HL-60 (cell line): ENCODE data around the gene HMCN1.

ENCODE experiments used
- DNase-seq, 2 experiments: peaks; one replicate each; pipeline ENCODE4 v3.0.0-alpha.2; 2010 to 2020; ENCODE audit warnings: low read depth in 1 of 2, low spot score in 1 of 2
- H3K27ac ChIP-seq: fragments of 250-450 bp; sonication (Bioruptor Pico); replicated peaks from 2 replicates; pipeline ENCODE4 v1.5.1; 2020; ENCODE audit warnings: mild to moderate bottlenecking, moderate library complexity
- H3K27me3 ChIP-seq: fragments of 250-450 bp; sonication (Bioruptor Pico); 2 replicates; pipeline ENCODE4 v1.5.1; 2021; ENCODE audit warnings: mild to moderate bottlenecking, moderate library complexity; ENCODE audit not compliant: insufficient read depth, poor library complexity, severe bottlenecking
- H3K4me3 ChIP-seq: replicated peaks from 2 replicates; pipeline ENCODE4 v1.5.1; 2011; ENCODE audit warnings: mild to moderate bottlenecking, control low read depth, low read length; ENCODE audit not compliant: insufficient read depth
- CTCF ChIP-seq: IDR thresholded peaks from one replicate; pipeline ENCODE4 v1.5.1; 2011; ENCODE audit warnings: low read length, control low read depth, inconsistent platforms; ENCODE audit not compliant: insufficient read depth
- GABPA ChIP-seq: IDR thresholded peaks from 2 replicates; pipeline ENCODE4 v1.6.1; 2012; ENCODE audit warnings: low read depth
- POLR2AphosphoS5 ChIP-seq: IDR thresholded peaks from 2 replicates; pipeline ENCODE4 v1.6.1; 2012; ENCODE audit warnings: low read depth
- SPI1 ChIP-seq: IDR thresholded peaks from 2 replicates; pipeline ENCODE4 v1.6.1; 2012; ENCODE audit warnings: low read depth, mild to moderate bottlenecking, borderline replicate concordance
- TF ChIP-seq, protein P1 (sequence below): IDR thresholded peaks from 2 replicates; pipeline ENCODE4 v1.6.1; 2012; ENCODE audit warnings: low read depth; ENCODE audit not compliant: insufficient replicate concordance

HMCN1 gene

DNA sequence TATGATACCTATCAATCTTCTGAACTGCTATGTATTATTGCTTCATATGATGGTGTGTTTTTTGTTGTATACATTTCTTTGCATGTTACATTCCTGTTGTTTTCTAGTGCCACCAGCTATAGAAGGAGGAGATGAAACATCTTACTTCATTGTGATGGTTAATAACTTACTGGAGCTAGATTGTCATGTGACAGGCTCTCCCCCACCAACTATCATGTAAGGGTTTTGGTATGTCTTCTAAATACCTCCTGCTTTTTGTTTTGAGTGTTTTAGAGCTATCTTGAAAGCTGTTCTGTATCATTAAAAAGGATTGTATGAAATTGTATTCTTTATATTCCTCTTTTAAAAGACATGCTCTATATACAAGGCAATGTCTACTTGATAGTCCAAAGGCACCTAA lies 282.7 kb downstream of the HMCN1 start:
- no peak for DNase-seq
- Histone ChIP-seq H3K27me3 (no peaks in the 10 kb centered on the region), H3K4me3 (no peak overlapping the region), H3K27ac (no peak overlapping the region)
- TF ChIP-seq POLR2AphosphoS5 = no peak
- TF ChIP-seq CTCF = no peak
- no peak for TF ChIP-seq SPI1
- TF ChIP-seq, protein P1, sequence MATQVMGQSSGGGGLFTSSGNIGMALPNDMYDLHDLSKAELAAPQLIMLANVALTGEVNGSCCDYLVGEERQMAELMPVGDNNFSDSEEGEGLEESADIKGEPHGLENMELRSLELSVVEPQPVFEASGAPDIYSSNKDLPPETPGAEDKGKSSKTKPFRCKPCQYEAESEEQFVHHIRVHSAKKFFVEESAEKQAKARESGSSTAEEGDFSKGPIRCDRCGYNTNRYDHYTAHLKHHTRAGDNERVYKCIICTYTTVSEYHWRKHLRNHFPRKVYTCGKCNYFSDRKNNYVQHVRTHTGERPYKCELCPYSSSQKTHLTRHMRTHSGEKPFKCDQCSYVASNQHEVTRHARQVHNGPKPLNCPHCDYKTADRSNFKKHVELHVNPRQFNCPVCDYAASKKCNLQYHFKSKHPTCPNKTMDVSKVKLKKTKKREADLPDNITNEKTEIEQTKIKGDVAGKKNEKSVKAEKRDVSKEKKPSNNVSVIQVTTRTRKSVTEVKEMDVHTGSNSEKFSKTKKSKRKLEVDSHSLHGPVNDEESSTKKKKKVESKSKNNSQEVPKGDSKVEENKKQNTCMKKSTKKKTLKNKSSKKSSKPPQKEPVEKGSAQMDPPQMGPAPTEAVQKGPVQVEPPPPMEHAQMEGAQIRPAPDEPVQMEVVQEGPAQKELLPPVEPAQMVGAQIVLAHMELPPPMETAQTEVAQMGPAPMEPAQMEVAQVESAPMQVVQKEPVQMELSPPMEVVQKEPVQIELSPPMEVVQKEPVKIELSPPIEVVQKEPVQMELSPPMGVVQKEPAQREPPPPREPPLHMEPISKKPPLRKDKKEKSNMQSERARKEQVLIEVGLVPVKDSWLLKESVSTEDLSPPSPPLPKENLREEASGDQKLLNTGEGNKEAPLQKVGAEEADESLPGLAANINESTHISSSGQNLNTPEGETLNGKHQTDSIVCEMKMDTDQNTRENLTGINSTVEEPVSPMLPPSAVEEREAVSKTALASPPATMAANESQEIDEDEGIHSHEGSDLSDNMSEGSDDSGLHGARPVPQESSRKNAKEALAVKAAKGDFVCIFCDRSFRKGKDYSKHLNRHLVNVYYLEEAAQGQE = no peak
- TF ChIP-seq GABPA = no peak

DNA sequence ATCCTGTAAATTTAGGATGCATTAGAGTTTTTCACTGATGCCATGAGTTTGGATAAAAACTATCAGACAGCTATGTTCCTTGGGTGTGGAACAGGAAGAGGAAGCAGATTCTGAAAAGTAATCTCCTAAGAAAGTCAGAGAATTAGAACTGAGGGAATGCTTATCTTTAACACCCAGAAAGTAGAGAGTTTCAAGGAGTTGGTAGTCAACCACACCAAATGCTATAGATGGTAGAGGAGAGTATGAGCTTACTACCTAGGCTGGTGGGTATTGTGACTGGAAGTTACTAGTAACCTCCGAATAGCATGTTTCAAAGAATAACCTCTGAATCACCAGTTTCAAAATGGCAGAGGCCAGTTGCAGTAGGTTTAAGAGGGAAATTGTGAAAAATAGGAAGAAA lies 288.0 kb downstream of the HMCN1 start:
- no peak overlapping the region for H3K27ac ChIP-seq
- TF ChIP-seq POLR2AphosphoS5 (no peak), CTCF (no peak), GABPA (no peak), SPI1 (no peak)
- TF ChIP-seq, protein P1 = no peak
- DNase-seq = no peak

DNA sequence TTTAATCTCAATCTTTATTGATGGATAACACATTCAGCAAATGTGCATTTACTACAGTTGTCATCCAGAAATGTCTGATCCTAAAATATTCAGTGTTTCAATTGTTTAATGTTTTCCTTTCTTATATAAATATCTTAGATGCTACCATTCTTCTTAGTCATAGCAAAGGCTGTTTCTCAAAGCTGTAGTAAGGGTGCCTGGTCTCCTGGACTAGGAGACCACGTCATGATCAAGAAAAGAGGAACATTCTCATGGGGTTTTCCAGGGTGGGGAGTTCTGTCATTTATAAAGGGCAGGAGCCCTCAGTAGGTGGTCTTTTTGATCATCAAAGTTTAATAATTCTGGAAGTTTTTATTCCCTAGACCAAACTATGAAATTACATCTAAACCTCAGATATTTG lies 292.8 kb downstream of the HMCN1 start:
- no peak for DNase-seq
- TF ChIP-seq POLR2AphosphoS5 (no peak), CTCF (no peak), SPI1 (no peak)
- H3K27me3 ChIP-seq = no peaks in the 10 kb centered on the region
- no peak overlapping the region for H3K4me3 ChIP-seq
- no peak overlapping the region for H3K27ac ChIP-seq

More for the DNA sequence above, 288.0 kb downstream of the HMCN1 start:
- Histone ChIP-seq H3K4me3 (no peak overlapping the region), H3K27me3 (no peaks in the 10 kb centered on the region)

DNA sequence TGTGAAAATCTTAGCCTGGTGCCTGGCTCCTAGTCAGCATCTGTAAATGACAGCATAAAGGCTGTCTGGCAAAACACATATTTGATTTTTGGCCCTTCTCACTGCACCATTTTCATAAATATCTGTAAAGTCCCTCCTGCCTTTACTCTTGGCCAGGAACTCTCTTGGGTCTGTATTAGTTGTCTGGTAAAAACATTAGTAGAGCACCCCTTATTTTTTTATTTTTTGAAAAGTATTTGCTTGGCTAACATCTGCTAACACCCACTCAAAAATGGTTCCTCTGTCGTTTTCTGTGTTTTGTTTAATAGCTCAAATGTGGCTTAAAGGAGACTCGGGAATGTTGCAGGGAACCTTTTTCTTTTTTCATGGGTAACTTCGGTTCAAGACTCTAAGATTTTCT lies 293.4 kb downstream of the HMCN1 start:
- DNase-seq = no peak
- H3K4me3 ChIP-seq = no peak overlapping the region
- H3K27ac ChIP-seq = no peak overlapping the region
- H3K27me3 ChIP-seq = no peaks in the 10 kb centered on the region
- TF ChIP-seq, protein P1 = no peak
- no peak for TF ChIP-seq CTCF
- no peak for TF ChIP-seq SPI1
- TF ChIP-seq GABPA = no peak
- TF ChIP-seq POLR2AphosphoS5 = no peak
